Measurements from ENCODE around the gene TMC1.

DNA sequence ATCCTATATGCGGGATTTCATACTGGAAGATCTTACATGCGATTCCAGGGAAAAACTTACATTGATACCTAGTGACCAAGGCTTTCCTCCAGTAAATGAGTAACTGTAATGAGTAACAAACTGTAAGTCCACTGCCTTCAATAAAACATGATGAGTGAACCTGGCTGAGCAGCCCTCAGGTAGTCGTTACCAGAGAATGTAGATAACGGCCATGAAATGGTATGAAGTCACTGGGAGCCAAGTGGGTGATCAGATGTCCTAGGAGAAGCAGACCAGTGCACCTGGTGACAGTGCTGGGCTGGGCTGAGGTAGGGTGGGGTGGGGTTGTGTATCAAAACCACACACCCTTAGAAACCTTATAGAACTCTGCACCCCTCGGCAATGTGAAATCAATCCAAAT, 227.9 kb downstream of the TMC1 start:
- TF ChIP-seq, protein P1, sequence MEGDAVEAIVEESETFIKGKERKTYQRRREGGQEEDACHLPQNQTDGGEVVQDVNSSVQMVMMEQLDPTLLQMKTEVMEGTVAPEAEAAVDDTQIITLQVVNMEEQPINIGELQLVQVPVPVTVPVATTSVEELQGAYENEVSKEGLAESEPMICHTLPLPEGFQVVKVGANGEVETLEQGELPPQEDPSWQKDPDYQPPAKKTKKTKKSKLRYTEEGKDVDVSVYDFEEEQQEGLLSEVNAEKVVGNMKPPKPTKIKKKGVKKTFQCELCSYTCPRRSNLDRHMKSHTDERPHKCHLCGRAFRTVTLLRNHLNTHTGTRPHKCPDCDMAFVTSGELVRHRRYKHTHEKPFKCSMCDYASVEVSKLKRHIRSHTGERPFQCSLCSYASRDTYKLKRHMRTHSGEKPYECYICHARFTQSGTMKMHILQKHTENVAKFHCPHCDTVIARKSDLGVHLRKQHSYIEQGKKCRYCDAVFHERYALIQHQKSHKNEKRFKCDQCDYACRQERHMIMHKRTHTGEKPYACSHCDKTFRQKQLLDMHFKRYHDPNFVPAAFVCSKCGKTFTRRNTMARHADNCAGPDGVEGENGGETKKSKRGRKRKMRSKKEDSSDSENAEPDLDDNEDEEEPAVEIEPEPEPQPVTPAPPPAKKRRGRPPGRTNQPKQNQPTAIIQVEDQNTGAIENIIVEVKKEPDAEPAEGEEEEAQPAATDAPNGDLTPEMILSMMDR (IDR thresholded peaks at IDR 0.05) = no peak
- TF ChIP-seq POLR2A (IDR thresholded peaks at IDR 0.05) = no peak
- no peak for TF ChIP-seq EP300 (IDR thresholded peaks at IDR 0.05)

Measured in tibial nerve (tissue), 4 donors.